Activated CD8-positive, alpha-beta memory T cell treated with anti-CD3 and anti-CD28 coated beads, Interleukin-2, amount 50 U/mL, for 1 hour (primary cell): ENCODE data around the gene LAMTOR2.

Source experiments
- DNase-seq: peaks from one replicate; pipeline ENCODE4 v3.0.0-alpha.2; 2020; ENCODE audit errors: extremely low read depth

Gene LAMTOR2

GRCh38 chr1:156099282-156099681 is 44.7 kb downstream of the LAMTOR2 start:
- no peak for DNase-seq

GRCh38 chr1:156100205-156100995 is 45.8 kb downstream of the LAMTOR2 start:
- DNase-seq, result no peak

- DNase-seq, result no peak
Observed at GRCh38 chr1:156101880-156102279, 47.3 kb downstream of the LAMTOR2 start.

GRCh38 chr1:156102633-156103511 is 48.3 kb downstream of the LAMTOR2 start:
- DNase-seq, result no peak

GRCh38 chr1:156103521-156103947 is 49.0 kb downstream of the LAMTOR2 start:
- DNase-seq, result no peak

GRCh38 chr1:156104065-156104810 is 49.7 kb downstream of the LAMTOR2 start:
- DNase-seq, result no peak

GRCh38 chr1:156104861-156105832 is 50.6 kb downstream of the LAMTOR2 start:
- no peak for DNase-seq

GRCh38 chr1:156106624-156107488 is 52.3 kb downstream of the LAMTOR2 start:
- DNase-seq, result no peak

- no peak for DNase-seq
Observed at GRCh38 chr1:156108057-156108456, 53.5 kb downstream of the LAMTOR2 start.
